HG03520 (cell line): ENCODE data around the gene TOMM22.

Experiments
- ATAC-seq: cut with Tn5 transposase; IDR thresholded peaks from one replicate; pipeline ENCODE4 v1.9.1; 2021; ENCODE audit warnings: mild to moderate bottlenecking, moderate library complexity; ENCODE audit not compliant: unreplicated experiment

TOMM22 gene

GRCh38 chr22:38713921-38714320 is 32.2 kb downstream of the TOMM22 start:
- ATAC-seq = no peak

GRCh38 chr22:38715176-38715764 is 33.5 kb downstream of the TOMM22 start:
- no peak for ATAC-seq

- ATAC-seq = no peak
Observed at GRCh38 chr22:38715852-38716251, 34.1 kb downstream of the TOMM22 start.

- ATAC-seq = no peak
Observed at GRCh38 chr22:38716271-38716670, 34.5 kb downstream of the TOMM22 start.

GRCh38 chr22:38716826-38717225 is 35.1 kb downstream of the TOMM22 start:
- ATAC-seq = no peak

GRCh38 chr22:38717244-38717643 is 35.5 kb downstream of the TOMM22 start:
- no peak for ATAC-seq

GRCh38 chr22:38718414-38718813 is 36.7 kb downstream of the TOMM22 start:
- no peak for ATAC-seq

GRCh38 chr22:38719196-38719595 is 37.4 kb downstream of the TOMM22 start:
- no peak for ATAC-seq

GRCh38 chr22:38720350-38720749 is 38.6 kb downstream of the TOMM22 start:
- ATAC-seq = no peak

- ATAC-seq = no peak
Observed at GRCh38 chr22:38721551-38721950, 39.8 kb downstream of the TOMM22 start.

- ATAC-seq = no peak
Observed at GRCh38 chr22:38724176-38724575, 42.4 kb downstream of the TOMM22 start.

- no peak for ATAC-seq
Observed at GRCh38 chr22:38724926-38725571, 43.3 kb downstream of the TOMM22 start.

GRCh38 chr22:38725900-38726655 is 44.3 kb downstream of the TOMM22 start:
- ATAC-seq = no peak

GRCh38 chr22:38727123-38727522 is 45.4 kb downstream of the TOMM22 start:
- ATAC-seq = no peak

- no peak for ATAC-seq
Observed at GRCh38 chr22:38727530-38728451, 46.0 kb downstream of the TOMM22 start.

GRCh38 chr22:38728871-38729796 is 47.4 kb downstream of the TOMM22 start:
- ATAC-seq = no peak

- ATAC-seq = no peak
Observed at GRCh38 chr22:38729946-38730345, 48.2 kb downstream of the TOMM22 start.

- ATAC-seq = no peak
Observed at GRCh38 chr22:38730411-38730871, 48.7 kb downstream of the TOMM22 start.

- no peak for ATAC-seq
Observed at GRCh38 chr22:38731703-38732161, 50.0 kb downstream of the TOMM22 start.
